ENCODE results near the gene PPIL4. TPM values are rescaled to one million over a fixed set of nuclear protein-coding genes. Genes with fewer than 3 reads are reported as not detected.

Gene PPIL4
- total and polyA plus RNA-seq, 2 of the 13 experiments (the other 11 are each of a cell fraction or from before 2014, with no cell fraction given): 5.5 to 46.0 TPM

GRCh38 chr6:149493761-149494320 is 52.0 kb downstream of the PPIL4 start (continued):
- TF ChIP-seq, protein P1, sequence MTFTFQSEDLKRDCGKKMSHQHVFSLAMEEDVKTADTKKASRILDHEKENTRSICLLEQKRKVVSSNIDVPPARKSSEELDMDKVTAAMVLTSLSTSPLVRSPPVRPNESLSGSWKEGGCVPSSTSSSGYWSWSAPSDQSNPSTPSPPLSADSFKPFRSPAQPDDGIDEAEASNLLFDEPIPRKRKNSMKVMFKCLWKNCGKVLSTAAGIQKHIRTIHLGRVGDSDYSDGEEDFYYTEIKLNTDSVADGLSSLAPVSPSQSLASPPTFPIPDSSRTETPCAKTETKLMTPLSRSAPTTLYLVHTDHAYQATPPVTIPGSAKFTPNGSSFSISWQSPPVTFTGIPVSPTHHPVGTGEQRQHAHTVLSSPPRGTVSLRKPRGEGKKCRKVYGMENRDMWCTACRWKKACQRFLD (CRISPR knock-in tag; IDR thresholded peaks at IDR 0.05; ENCODE audit: borderline replicate concordance): no peak
- TF ChIP-seq HCFC1 (IDR thresholded peaks at IDR 0.05; ENCODE audit: low read depth, low read length): no peak
- no peak for TF ChIP-seq ZNF143 (CRISPR knock-in tag; IDR thresholded peaks at IDR 0.05)
- no peak for TF ChIP-seq CBX5 (CRISPR knock-in tag; IDR thresholded peaks at IDR 0.05; ENCODE audit: borderline replicate concordance)
- TF ChIP-seq, protein P2, sequence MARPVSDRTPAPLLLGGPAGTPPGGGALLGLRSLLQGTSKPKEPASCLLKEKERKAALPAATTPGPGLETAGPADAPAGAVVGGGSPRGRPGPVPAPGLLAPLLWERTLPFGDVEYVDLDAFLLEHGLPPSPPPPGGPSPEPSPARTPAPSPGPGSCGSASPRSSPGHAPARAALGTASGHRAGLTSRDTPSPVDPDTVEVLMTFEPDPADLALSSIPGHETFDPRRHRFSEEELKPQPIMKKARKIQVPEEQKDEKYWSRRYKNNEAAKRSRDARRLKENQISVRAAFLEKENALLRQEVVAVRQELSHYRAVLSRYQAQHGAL (CRISPR knock-in tag; IDR thresholded peaks at IDR 0.05; ENCODE audit: not compliant biosample characterization): no peak
- TF ChIP-seq ZNF549 (CRISPR knock-in tag; IDR thresholded peaks at IDR 0.05): no peak
- no peak for TF ChIP-seq NAIF1 (CRISPR knock-in tag; IDR thresholded peaks at IDR 0.05; ENCODE audit: borderline replicate concordance)
- no peak for TF ChIP-seq XRCC5 (optimal IDR thresholded peaks at IDR 0.05; ENCODE audit: low read length)
- TF ChIP-seq, protein P3, sequence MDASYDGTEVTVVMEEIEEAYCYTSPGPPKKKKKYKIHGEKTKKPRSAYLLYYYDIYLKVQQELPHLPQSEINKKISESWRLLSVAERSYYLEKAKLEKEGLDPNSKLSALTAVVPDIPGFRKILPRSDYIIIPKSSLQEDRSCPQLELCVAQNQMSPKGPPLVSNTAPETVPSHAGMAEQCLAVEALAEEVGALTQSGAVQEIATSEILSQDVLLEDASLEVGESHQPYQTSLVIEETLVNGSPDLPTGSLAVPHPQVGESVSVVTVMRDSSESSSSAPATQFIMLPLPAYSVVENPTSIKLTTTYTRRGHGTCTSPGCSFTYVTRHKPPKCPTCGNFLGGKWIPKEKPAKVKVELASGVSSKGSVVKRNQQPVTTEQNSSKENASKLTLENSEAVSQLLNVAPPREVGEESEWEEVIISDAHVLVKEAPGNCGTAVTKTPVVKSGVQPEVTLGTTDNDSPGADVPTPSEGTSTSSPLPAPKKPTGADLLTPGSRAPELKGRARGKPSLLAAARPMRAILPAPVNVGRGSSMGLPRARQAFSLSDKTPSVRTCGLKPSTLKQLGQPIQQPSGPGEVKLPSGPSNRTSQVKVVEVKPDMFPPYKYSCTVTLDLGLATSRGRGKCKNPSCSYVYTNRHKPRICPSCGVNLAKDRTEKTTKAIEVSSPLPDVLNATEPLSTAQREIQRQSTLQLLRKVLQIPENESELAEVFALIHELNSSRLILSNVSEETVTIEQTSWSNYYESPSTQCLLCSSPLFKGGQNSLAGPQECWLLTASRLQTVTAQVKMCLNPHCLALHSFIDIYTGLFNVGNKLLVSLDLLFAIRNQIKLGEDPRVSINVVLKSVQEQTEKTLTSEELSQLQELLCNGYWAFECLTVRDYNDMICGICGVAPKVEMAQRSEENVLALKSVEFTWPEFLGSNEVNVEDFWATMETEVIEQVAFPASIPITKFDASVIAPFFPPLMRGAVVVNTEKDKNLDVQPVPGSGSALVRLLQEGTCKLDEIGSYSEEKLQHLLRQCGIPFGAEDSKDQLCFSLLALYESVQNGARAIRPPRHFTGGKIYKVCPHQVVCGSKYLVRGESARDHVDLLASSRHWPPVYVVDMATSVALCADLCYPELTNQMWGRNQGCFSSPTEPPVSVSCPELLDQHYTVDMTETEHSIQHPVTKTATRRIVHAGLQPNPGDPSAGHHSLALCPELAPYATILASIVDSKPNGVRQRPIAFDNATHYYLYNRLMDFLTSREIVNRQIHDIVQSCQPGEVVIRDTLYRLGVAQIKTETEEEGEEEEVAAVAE (CRISPR knock-in tag; IDR thresholded peaks at IDR 0.05; ENCODE audit: borderline replicate concordance): no peak
- TF ChIP-seq PRPF4 (IDR thresholded peaks at IDR 0.05; ENCODE audit: low read depth, low read length, poor library complexity, severe bottlenecking): no peak
- TF ChIP-seq PAXIP1 (CRISPR knock-in tag; conservative IDR thresholded peaks at IDR 0.05): peak; percentile 21; the same call in 1 of the 2 replicates
- TF ChIP-seq PTBP1 (IDR thresholded peaks at IDR 0.05; ENCODE audit: low read depth, low read length, poor library complexity, severe bottlenecking): no peak
- TF ChIP-seq NR3C1 (CRISPR knock-in tag; IDR thresholded peaks at IDR 0.05): no peak
- TF ChIP-seq ATF7-NPFF (CRISPR knock-in tag; IDR thresholded peaks at IDR 0.05; ENCODE audit: low read depth): no peak
- TF ChIP-seq ZNF230 (CRISPR knock-in tag; IDR thresholded peaks at IDR 0.05): no peak
- peak; percentile 69 for TF ChIP-seq SOX5 (CRISPR knock-in tag; IDR thresholded peaks at IDR 0.05; ENCODE audit: borderline replicate concordance)
- TF ChIP-seq, protein P4, sequence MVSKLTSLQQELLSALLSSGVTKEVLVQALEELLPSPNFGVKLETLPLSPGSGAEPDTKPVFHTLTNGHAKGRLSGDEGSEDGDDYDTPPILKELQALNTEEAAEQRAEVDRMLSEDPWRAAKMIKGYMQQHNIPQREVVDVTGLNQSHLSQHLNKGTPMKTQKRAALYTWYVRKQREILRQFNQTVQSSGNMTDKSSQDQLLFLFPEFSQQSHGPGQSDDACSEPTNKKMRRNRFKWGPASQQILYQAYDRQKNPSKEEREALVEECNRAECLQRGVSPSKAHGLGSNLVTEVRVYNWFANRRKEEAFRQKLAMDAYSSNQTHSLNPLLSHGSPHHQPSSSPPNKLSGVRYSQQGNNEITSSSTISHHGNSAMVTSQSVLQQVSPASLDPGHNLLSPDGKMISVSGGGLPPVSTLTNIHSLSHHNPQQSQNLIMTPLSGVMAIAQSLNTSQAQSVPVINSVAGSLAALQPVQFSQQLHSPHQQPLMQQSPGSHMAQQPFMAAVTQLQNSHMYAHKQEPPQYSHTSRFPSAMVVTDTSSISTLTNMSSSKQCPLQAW (CRISPR knock-in tag; IDR thresholded peaks at IDR 0.05): no peak
